GM13977 (cell line): Measurements from ENCODE around the gene BNC1.
"Not testable (repeated sequence)": the region's sequence is repeated elsewhere in the genome, so short reads cannot be mapped to it uniquely, and the experiment has no call there.

ENCODE experiments used
- DNase-seq: peaks from one replicate; pipeline ENCODE4 v3.0.0; 2012; ENCODE audit warnings: low spot score
- CTCF ChIP-seq: IDR thresholded peaks from 2 replicates; pipeline ENCODE4 v1.5.1; 2012; ENCODE audit warnings: mild to moderate bottlenecking, control low read depth; ENCODE audit not compliant: insufficient read depth; ENCODE audit errors: extremely low read depth, missing control alignments
- in situ Hi-C: fragments of 300-500 bp; cut with MboI; formaldehyde crosslinking; loops from one replicate; pipeline ENCODE4 v1.12.0; 2022; ENCODE audit warnings: low sequenced_read_pairs, low pct_unique_long_range_greater_than_20kb, mixed read lengths, inconsistent platforms; ENCODE audit not compliant: unreplicated experiment

Gene BNC1

GRCh38 chr15:83262594-83263315 lies 21.7 kb downstream of the BNC1 start:
- TF ChIP-seq CTCF, result no peak
- in situ Hi-C loops, result no loop called here
- DNase-seq, result no peak

- in situ Hi-C loops, result not testable (repeated sequence)
Observed at GRCh38 chr15:83262181-83262580, 22.3 kb downstream of the BNC1 start.

DNA sequence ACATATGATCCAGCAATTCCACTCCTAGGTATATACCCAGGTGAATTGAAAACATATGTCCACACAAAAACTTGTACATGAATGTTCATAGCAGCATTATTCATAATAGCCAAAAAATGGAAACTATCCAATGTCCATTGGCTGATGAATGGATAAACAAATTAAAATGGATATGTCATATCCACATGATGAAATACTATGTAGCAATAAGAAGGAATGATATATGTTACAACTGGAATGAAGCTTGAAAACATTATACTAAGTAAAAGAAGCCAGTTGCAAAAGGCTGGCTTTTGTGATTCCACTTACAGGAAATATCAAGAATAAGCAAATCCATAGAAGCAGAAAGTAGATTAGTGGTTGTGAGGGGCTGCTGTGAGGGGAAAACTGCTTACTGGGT lies 33.7 kb downstream of the BNC1 start:
- DNase-seq, result no peak
- in situ Hi-C loops, result no loop called here
- no peak for TF ChIP-seq CTCF

More at GRCh38 chr15:83262181-83262580, 22.3 kb downstream of the BNC1 start:
- not testable (repeated sequence) for DNase-seq

GRCh38 chr15:83249030-83249343 lies 35.5 kb downstream of the BNC1 start:
- TF ChIP-seq CTCF, result no peak
- DNase-seq, result no peak
- in situ Hi-C loops, result loop anchor here (10.0 kb wide), 1 partner anchor 316 kb away; no protein-coding TSS in a partner anchor

DNA sequence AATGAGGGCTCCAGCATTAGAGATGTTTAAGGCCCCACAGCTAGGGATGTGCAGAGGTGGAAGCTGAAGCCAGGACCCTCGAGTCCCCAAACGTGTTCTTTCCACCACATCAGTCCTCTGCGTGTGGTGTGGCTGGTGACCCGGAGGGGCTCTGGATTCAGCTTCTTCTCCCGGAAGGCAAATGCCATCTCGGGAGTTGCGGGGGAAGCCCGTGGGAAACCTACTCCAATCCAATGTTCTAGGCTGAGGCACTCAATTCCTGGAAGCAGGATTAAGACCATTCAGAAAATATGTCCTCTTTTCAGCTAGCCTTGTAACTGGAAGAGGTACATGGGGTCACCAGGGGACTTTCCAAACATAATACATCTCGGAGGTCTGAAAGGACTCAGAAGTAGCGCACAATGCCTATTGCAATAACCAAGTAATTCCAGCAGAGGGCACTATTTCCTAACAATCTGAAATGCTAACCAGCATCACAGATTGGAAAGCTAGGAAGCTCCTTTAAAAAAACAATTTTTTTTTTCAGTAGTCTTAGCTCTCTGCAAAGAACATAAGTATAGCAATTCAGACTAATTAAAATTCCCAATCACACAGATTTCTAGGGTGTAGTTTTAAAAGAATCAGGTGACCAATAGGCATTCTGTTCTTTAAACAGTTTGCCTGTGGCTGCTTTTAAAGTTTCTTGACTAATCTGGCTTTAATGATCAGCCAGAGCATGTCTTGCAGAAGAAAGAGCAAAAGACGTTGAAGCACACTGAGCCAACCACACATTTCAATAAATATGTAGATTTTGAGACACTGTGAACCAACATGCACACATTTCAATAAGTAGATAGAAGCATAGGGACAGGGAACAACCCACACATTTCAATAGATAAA lies 36.1 kb downstream of the BNC1 start:
- in situ Hi-C loops, result loop anchor here (10.0 kb wide), 1 partner anchor 316 kb away; no protein-coding TSS in a partner anchor
- TF ChIP-seq CTCF, result peak; percentile 81
- DNase-seq, result peak; percentile 36

- DNase-seq, result no peak
- no peak for TF ChIP-seq CTCF
Observed at GRCh38 chr15:83243634-83244033, 40.8 kb downstream of the BNC1 start.

GRCh38 chr15:83230242-83230641 lies 54.2 kb downstream of the BNC1 start:
- DNase-seq, result no peak
- TF ChIP-seq CTCF, result no peak
- in situ Hi-C loops, result no loop called here

More at GRCh38 chr15:83243634-83244033, 40.8 kb downstream of the BNC1 start:
- in situ Hi-C loops, result loop anchor here (10.0 kb wide), 1 partner anchor 321 kb away; no protein-coding TSS in a partner anchor
